MM.1S (cell line): ENCODE data around the gene NCOA3.

ENCODE experiments used
- EZH2 ChIP-seq: fragments of 300-600 bp; sonication (generic); optimal IDR thresholded peaks from 2 replicates; pipeline ENCODE3; 2017; ENCODE audit warnings: low read depth, mild to moderate bottlenecking, antibody characterized with exemption, low read length, mixed read lengths
- EZH2phosphoT487 ChIP-seq: fragments of 300-600 bp; sonication (generic); IDR thresholded peaks from 2 replicates; pipeline ENCODE4 v1.6.1; 2018; ENCODE audit warnings: antibody characterized with exemption, low read length
- TF ChIP-seq, protein P1 (sequence below): fragments of 300-600 bp; sonication (generic); IDR thresholded peaks from 2 replicates; pipeline ENCODE4 v1.5.1; 2016; ENCODE audit warnings: antibody characterized with exemption, low read length, mixed read lengths

DNA sequence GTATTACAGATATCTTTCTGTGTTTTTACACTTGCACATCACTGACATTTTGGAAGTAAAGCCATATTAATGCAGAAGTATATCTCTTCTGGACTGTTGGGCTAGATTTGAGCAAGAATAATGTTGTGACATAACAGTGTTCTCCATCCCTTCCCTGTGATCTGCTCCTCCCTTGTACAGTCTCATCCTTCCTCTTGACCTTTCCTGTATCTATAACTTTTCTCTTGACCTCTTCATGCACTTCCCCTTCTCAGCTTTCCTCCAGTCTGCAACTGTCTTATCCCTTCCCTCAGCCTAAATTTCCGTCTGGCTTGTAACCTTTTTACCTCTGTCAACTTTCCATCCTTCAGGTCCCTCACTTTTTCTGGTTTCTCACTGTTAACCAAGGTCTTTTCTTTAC lies 29.8 kb downstream of the NCOA3 start:
- no peak for TF ChIP-seq EZH2
- TF ChIP-seq, protein P1, sequence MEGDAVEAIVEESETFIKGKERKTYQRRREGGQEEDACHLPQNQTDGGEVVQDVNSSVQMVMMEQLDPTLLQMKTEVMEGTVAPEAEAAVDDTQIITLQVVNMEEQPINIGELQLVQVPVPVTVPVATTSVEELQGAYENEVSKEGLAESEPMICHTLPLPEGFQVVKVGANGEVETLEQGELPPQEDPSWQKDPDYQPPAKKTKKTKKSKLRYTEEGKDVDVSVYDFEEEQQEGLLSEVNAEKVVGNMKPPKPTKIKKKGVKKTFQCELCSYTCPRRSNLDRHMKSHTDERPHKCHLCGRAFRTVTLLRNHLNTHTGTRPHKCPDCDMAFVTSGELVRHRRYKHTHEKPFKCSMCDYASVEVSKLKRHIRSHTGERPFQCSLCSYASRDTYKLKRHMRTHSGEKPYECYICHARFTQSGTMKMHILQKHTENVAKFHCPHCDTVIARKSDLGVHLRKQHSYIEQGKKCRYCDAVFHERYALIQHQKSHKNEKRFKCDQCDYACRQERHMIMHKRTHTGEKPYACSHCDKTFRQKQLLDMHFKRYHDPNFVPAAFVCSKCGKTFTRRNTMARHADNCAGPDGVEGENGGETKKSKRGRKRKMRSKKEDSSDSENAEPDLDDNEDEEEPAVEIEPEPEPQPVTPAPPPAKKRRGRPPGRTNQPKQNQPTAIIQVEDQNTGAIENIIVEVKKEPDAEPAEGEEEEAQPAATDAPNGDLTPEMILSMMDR, result no peak
- TF ChIP-seq EZH2phosphoT487, result no peak
